CD14-positive monocyte (primary cell): ENCODE measurements around the gene LDLRAD4. TPM values are rescaled to one million over a fixed set of nuclear protein-coding genes. Genes with fewer than 3 reads are reported as not detected.

ENCODE experiments used
- DNase-seq, 3 donors: peaks; one replicate each; pipeline ENCODE4 v3.0.0-alpha.2; 2011 to 2022
- H2AFZ ChIP-seq: 2 replicates; pipeline ENCODE4 v1.6.0; 2012; ENCODE audit warnings: mild to moderate bottlenecking, low read depth, low read length, inconsistent platforms; ENCODE audit not compliant: insufficient read depth, poor library complexity, severe bottlenecking
- H3K27ac ChIP-seq, 2 donors: 1 replicate in 1 of 2; 2 replicates in 1 of 2; pipeline ENCODE4 v1.5.1; 2012 to 2013; ENCODE audit warnings: low read length in 2 of 2, control low read depth in 1 of 2, inconsistent platforms in 1 of 2, low read depth in 1 of 2, mild to moderate bottlenecking in 1 of 2
- H3K27me3 ChIP-seq, 2 donors: one replicate each; pipeline versions ENCODE4 v1.6.0 to v1.6.1; 2011 to 2013; ENCODE audit warnings: low read length in 2 of 2; ENCODE audit not compliant: control insufficient read depth in 2 of 2, insufficient read depth in 2 of 2
- H3K36me3 ChIP-seq, 2 donors: replicated peaks in 1 of 2; 1 replicate in 1 of 2; 2 replicates in 1 of 2; pipeline versions ENCODE4 v1.5.1 to v1.6.1; 2012 to 2013; ENCODE audit warnings: low read length in 2 of 2, control low read depth in 1 of 2, inconsistent platforms in 1 of 2, mild to moderate bottlenecking in 1 of 2; ENCODE audit not compliant: insufficient read depth in 2 of 2, control insufficient read depth in 1 of 2
- H3K4me1 ChIP-seq, 2 donors: 1 replicate in 1 of 2; 2 replicates in 1 of 2; pipeline versions ENCODE4 v1.5.1 to v1.6.1; 2012 to 2013; ENCODE audit warnings: low read length in 2 of 2, control low read depth in 1 of 2, inconsistent platforms in 1 of 2, mild to moderate bottlenecking in 1 of 2, moderate library complexity in 1 of 2; ENCODE audit not compliant: insufficient read depth in 2 of 2, control insufficient read depth in 1 of 2
- H3K4me2 ChIP-seq: replicated peaks from 2 replicates; pipeline ENCODE3; 2012; ENCODE audit warnings: low read length, moderate library complexity, mild to moderate bottlenecking; ENCODE audit not compliant: poor library complexity, severe bottlenecking; ENCODE audit errors: extremely low read depth
- H3K4me3 ChIP-seq, 3 experiments: fragments of 200-600 bp in 1 of 3; sonication (generic) in 1 of 3; replicated peaks in 1 of 3; 1 replicate in 2 of 3; 2 replicates in 1 of 3; pipeline ENCODE4 v1.5.1; 2011 to 2013; ENCODE audit warnings: low read length in 3 of 3, mild to moderate bottlenecking in 3 of 3, control low read depth in 2 of 3, low read depth in 2 of 3, inconsistent platforms in 1 of 3, moderate library complexity in 1 of 3
- H3K79me2 ChIP-seq: 2 replicates; pipeline ENCODE4 v1.6.0; 2012; ENCODE audit warnings: mild to moderate bottlenecking, control low read depth, inconsistent platforms, low read length, moderate library complexity; ENCODE audit not compliant: insufficient read depth
- H3K9ac ChIP-seq: 2 replicates; pipeline ENCODE4 v1.6.0; 2017; ENCODE audit warnings: low read length, mild to moderate bottlenecking; ENCODE audit not compliant: insufficient read depth, poor library complexity, severe bottlenecking
- H3K9me3 ChIP-seq, 2 donors: replicated peaks in 1 of 2; 1 replicate in 1 of 2; 2 replicates in 1 of 2; pipeline versions ENCODE4 v1.5.1 to v1.6.1; 2012 to 2013; ENCODE audit warnings: low read length in 2 of 2, control low read depth in 1 of 2; ENCODE audit not compliant: control insufficient read depth in 1 of 2, insufficient read depth in 1 of 2
- H4K20me1 ChIP-seq: 2 replicates; pipeline ENCODE4 v1.6.0; 2012; ENCODE audit warnings: mild to moderate bottlenecking, low read length, control low read depth, moderate library complexity; ENCODE audit not compliant: insufficient read depth
- H3K27ac Mint-ChIP-seq, 7 donors: one replicate each; pipeline ENCODE4 v1.8.0; 2020; ENCODE audit warnings: mild to moderate bottlenecking in 7 of 7, mixed read lengths in 7 of 7, moderate library complexity in 6 of 7, inconsistent platforms in 2 of 7
- H3K27me3 Mint-ChIP-seq, 3 donors: one replicate each; pipeline ENCODE4 v1.8.0; 2021 to 2022; ENCODE audit warnings: low read depth in 3 of 3, mild to moderate bottlenecking in 3 of 3, mixed read lengths in 3 of 3, moderate library complexity in 3 of 3, inconsistent platforms in 1 of 3
- H3K36me3 Mint-ChIP-seq, 2 donors: one replicate each; pipeline ENCODE4 v1.8.0; 2020; ENCODE audit warnings: mixed read lengths in 2 of 2, inconsistent platforms in 1 of 2, mild to moderate bottlenecking in 1 of 2
- H3K4me1 Mint-ChIP-seq: one replicate; pipeline ENCODE4 v1.8.0; 2020; ENCODE audit warnings: mild to moderate bottlenecking, mixed read lengths
- H3K4me3 Mint-ChIP-seq, 2 donors: one replicate each; pipeline ENCODE4 v1.8.0; 2020; ENCODE audit warnings: mild to moderate bottlenecking in 2 of 2, mixed read lengths in 2 of 2, moderate library complexity in 1 of 2
- H3K9me3 Mint-ChIP-seq, 7 donors: one replicate each; pipeline ENCODE4 v1.8.0; 2020 to 2022; ENCODE audit warnings: mixed read lengths in 7 of 7, mild to moderate bottlenecking in 6 of 7, moderate library complexity in 6 of 7, inconsistent platforms in 2 of 7
- WGBS: methylation state at CpG from one replicate; pipeline ENCODE4 v1.1.5; 2013; ENCODE audit warnings: missing lambda C conversion rate; ENCODE audit not compliant: insufficient coverage; 5-methylcytosine and 5-hydroxymethylcytosine counted together
- intact Hi-C, 2 donors: fragments of 100-400 bp; cut with micrococcal nuclease; formaldehyde crosslinking; loops; one replicate each; pipeline versions ENCODE4 v1.15.0 to v1.15.1; 2023
- polyA plus RNA-seq, 3 donors: library from polyadenylated mRNA; depleted of rRNA in 1 of 3; unstranded in 2 of 3; stranded (reverse) in 1 of 3; fragments of 300-500 nt in 2 of 3; fragments of >200 nt in 1 of 3; fragmentation: Illumina TruSeq in 2 of 3; gene quantifications; 1 replicate in 2 of 3; 2 replicates in 1 of 3; pipeline ENCODE4 v1.2.3, GENCODE V29; 2012 to 2021
- TF ChIP-seq, protein P1 (sequence below): fragments of 200-600 bp; IDR thresholded peaks from one replicate; pipeline ENCODE4 v1.8.0; 2022; ENCODE audit warnings: antibody characterized with exemption, mild to moderate bottlenecking

The LDLRAD4 gene
- polyA plus RNA-seq, 3 donors, result 13.5 to 15.4 (median 13.8) TPM

DNA sequence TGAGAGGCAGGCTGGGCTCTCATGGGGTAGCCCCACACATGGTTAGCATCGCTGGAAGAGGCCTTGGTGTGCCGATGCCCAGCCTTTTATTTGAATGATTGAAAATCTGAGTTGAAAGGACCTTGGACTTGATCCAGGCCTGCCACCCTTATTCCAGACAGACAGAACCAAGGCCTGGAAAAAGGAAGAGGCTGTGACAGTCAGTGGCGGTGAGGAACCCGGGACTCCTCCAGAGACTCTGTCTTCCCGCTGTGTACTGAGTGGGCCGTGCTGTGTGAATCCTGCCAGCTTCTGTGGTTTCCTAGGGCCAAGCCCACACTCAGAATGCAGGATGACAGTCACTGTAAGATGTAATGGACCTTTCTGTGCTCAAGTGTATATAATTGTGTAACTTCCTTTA is 218.5 kb downstream of the LDLRAD4 start:
- Mint-ChIP-seq H3K27ac (peak overlapping the region in 3 of 7 donors; percentile 12 to 51 (median 13)), H3K36me3 (no peaks in the 10 kb centered on the region), H3K9me3 (peaks cover 0 to 2% (median 0%) of the 10 kb centered on the region in 7 donors), H3K4me3 (no peak overlapping the region), H3K27me3 (peaks cover 0 to 3% (median 3%) of the 10 kb centered on the region in 3 donors), H3K4me1 (peaks cover 10% of the 10 kb centered on the region)
- Histone ChIP-seq H3K27ac (peak overlapping the region; percentile 7 to 32), H3K4me2 (no peak overlapping the region), H2AFZ (no peak overlapping the region), H3K4me3 (no peak overlapping the region), H3K9me3 (no peaks in the 10 kb centered on the region), H3K79me2 (no peaks in the 10 kb centered on the region), H4K20me1 (peaks cover 8% of the 10 kb centered on the region), H3K9ac (no peak overlapping the region), H3K27me3 (no peaks in the 10 kb centered on the region), H3K4me1 (peaks cover 7 to 12% of the 10 kb centered on the region in 2 donors), H3K36me3 (no peaks in the 10 kb centered on the region)
- TF ChIP-seq, protein P1, sequence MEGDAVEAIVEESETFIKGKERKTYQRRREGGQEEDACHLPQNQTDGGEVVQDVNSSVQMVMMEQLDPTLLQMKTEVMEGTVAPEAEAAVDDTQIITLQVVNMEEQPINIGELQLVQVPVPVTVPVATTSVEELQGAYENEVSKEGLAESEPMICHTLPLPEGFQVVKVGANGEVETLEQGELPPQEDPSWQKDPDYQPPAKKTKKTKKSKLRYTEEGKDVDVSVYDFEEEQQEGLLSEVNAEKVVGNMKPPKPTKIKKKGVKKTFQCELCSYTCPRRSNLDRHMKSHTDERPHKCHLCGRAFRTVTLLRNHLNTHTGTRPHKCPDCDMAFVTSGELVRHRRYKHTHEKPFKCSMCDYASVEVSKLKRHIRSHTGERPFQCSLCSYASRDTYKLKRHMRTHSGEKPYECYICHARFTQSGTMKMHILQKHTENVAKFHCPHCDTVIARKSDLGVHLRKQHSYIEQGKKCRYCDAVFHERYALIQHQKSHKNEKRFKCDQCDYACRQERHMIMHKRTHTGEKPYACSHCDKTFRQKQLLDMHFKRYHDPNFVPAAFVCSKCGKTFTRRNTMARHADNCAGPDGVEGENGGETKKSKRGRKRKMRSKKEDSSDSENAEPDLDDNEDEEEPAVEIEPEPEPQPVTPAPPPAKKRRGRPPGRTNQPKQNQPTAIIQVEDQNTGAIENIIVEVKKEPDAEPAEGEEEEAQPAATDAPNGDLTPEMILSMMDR, result no peak
- DNase-seq, result peak in 1 of 3 donors; percentile 18
- intact Hi-C loops, result no loop called here
- WGBS, result 0% methylated on average over 4 of the region's 6 CpGs

DNA sequence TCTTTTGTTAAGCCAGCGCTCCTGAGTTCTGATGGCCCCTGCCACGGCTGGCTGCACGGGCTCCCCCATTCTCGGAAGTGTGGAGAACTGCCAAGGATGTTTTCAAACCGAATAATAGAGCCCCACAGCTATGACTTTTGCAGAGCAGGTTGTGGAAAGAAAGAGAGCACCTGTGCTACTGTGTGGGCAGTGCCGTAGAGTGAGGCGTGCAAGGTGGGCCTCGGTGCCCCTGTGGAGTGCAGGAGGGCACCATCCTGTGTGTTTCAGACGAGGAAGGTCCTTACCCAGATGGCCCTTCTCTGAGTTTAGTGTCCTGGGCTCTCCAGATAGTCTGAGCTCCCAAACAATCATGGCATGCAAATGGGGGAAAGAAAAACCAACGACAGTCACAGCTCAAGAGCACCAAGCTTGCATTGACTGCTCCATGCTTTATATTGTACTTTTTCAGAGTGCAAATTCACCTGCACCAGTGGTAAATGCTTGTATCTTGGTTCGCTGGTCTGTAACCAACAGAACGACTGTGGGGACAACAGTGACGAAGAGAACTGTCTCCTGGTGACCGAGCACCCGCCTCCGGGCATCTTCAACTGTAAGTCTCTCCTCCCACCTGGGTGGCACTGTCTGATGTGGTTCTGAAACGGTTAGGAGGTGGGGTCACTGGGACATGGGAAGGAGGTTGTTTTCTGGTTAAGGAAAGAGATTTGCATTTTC is 219.4 kb downstream of the LDLRAD4 start:
- H3K4me1 ChIP-seq, result peaks cover 7 to 12% of the 10 kb centered on the region in 2 donors
- peaks cover 8% of the 10 kb centered on the region for H4K20me1 ChIP-seq
- no peak for DNase-seq
- H3K36me3 Mint-ChIP-seq, result no peaks in the 10 kb centered on the region
- H3K4me3 Mint-ChIP-seq, result no peak overlapping the region
- peaks cover 10% of the 10 kb centered on the region for H3K4me1 Mint-ChIP-seq
- H3K9ac ChIP-seq, result no peak overlapping the region
- H3K9me3 Mint-ChIP-seq, result peaks cover 0 to 2% (median 0%) of the 10 kb centered on the region in 7 donors
- no peaks in the 10 kb centered on the region for H3K79me2 ChIP-seq
- no peaks in the 10 kb centered on the region for H3K9me3 ChIP-seq
- no peaks in the 10 kb centered on the region for H3K27me3 ChIP-seq
- intact Hi-C loops, result no loop called here
- peaks cover 0 to 3% (median 3%) of the 10 kb centered on the region in 3 donors for H3K27me3 Mint-ChIP-seq
- TF ChIP-seq, protein P1, result no peak
- H3K4me2 ChIP-seq, result no peak overlapping the region
- no peak overlapping the region for H2AFZ ChIP-seq
- H3K4me3 ChIP-seq, result no peak overlapping the region
- H3K36me3 ChIP-seq, result no peaks in the 10 kb centered on the region
- H3K27ac ChIP-seq, result no peak overlapping the region
- 89% methylated on average over 9 of the region's 17 CpGs for WGBS
- H3K27ac Mint-ChIP-seq, result peak overlapping the region in 1 of 7 donors; percentile 33
